OCI-LY1 (cell line): Measurements from ENCODE around the gene KCNJ14.

Experiments used
- H2AFZ ChIP-seq: fragments of 200-600 bp; sonication (generic), shearing (Covaris generic); 2 replicates; pipeline ENCODE4 v1.6.0; 2014; ENCODE audit warnings: antibody characterized with exemption, mild to moderate bottlenecking, low read length
- H3F3A ChIP-seq: fragments of 200-600 bp; sonication (generic), shearing (Covaris generic); 2 replicates; pipeline ENCODE4 v1.6.0; 2014; ENCODE audit warnings: mild to moderate bottlenecking, antibody characterized with exemption, low read length, moderate library complexity; ENCODE audit not compliant: insufficient read depth
- H3K27ac ChIP-seq: fragments of 200-600 bp; sonication (generic); 2 replicates; pipeline ENCODE4 v1.5.1; 2014; ENCODE audit warnings: low read length, mixed run types, mild to moderate bottlenecking, low read depth; ENCODE audit not compliant: poor library complexity, severe bottlenecking
- H3K27me3 ChIP-seq: fragments of 200-600 bp; sonication (generic); 2 replicates; pipeline ENCODE4 v1.6.0; 2014; ENCODE audit warnings: antibody characterized with exemption, mild to moderate bottlenecking, low read length, moderate library complexity; ENCODE audit not compliant: insufficient read depth
- H3K36me3 ChIP-seq: fragments of 200-600 bp; sonication (generic); 2 replicates; pipeline ENCODE4 v1.6.1; 2014; ENCODE audit warnings: mild to moderate bottlenecking, antibody characterized with exemption, low read length, moderate library complexity, mixed read lengths; ENCODE audit not compliant: insufficient read depth
- H3K4me1 ChIP-seq: fragments of 200-600 bp; sonication (generic); 2 replicates; pipeline ENCODE4 v1.5.1; 2014; ENCODE audit warnings: mild to moderate bottlenecking, low read length, moderate library complexity; ENCODE audit not compliant: insufficient read depth, severe bottlenecking
- H3K4me2 ChIP-seq: fragments of 200-600 bp; sonication (generic), shearing (Covaris generic); 2 replicates; pipeline ENCODE4 v1.6.1; 2014; ENCODE audit warnings: low read length
- H3K4me3 ChIP-seq: fragments of 200-600 bp; sonication (generic); 2 replicates; pipeline ENCODE4 v1.5.1; 2014; ENCODE audit warnings: low read length, low read depth, mild to moderate bottlenecking, mixed read lengths; ENCODE audit not compliant: poor library complexity, severe bottlenecking
- H3K79me2 ChIP-seq: fragments of 200-600 bp; shearing (Covaris generic); 2 replicates; pipeline ENCODE4 v1.6.1; 2016; ENCODE audit warnings: mixed run types, low read length, mixed read lengths; ENCODE audit not compliant: insufficient read depth
- H3K9ac ChIP-seq: fragments of 200-600 bp; sonication (generic), shearing (Covaris generic); 2 replicates; pipeline ENCODE4 v1.6.1; 2014; ENCODE audit warnings: mild to moderate bottlenecking, low read length, mixed read lengths
- H3K9me2 ChIP-seq: fragments of 200-600 bp; sonication (generic), shearing (Covaris generic); 2 replicates; pipeline ENCODE4 v1.6.1; 2014; ENCODE audit warnings: low read depth, mild to moderate bottlenecking, low read length, mixed read lengths
- H3K9me3 ChIP-seq: fragments of 200-600 bp; shearing (Covaris generic); 2 replicates; pipeline ENCODE4 v1.6.1; 2014; ENCODE audit warnings: low read length, mixed read lengths
- H4K20me1 ChIP-seq: fragments of 200-600 bp; sonication (generic), shearing (Covaris generic); 2 replicates; pipeline ENCODE4 v1.6.0; 2016; ENCODE audit warnings: mild to moderate bottlenecking, low read length; ENCODE audit not compliant: insufficient read depth
- CTCF ChIP-seq: fragments of 200-600 bp; sonication (generic), shearing (Covaris generic); IDR thresholded peaks from 2 replicates; pipeline ENCODE4 v1.5.1; 2017; ENCODE audit warnings: mild to moderate bottlenecking, antibody characterized with exemption, low read length, moderate library complexity, mixed read lengths
- EZH2 ChIP-seq: fragments of 200-600 bp; sonication (generic), shearing (Covaris generic); IDR thresholded peaks from 2 replicates; pipeline ENCODE4 v1.8.0; 2017; ENCODE audit warnings: borderline replicate concordance, mixed run types, mild to moderate bottlenecking, antibody characterized with exemption, low read length, moderate library complexity, mixed read lengths

KCNJ14 gene

GRCh38 chr19:48473161-48473966 lies 18.0 kb downstream of the KCNJ14 start:
- no peaks in the 10 kb centered on the region for H3K9me3 ChIP-seq
- H4K20me1 ChIP-seq = no peaks in the 10 kb centered on the region
- no peaks in the 10 kb centered on the region for H3K27me3 ChIP-seq
- peaks cover 59% of the 10 kb centered on the region for H3K36me3 ChIP-seq
- H3K4me3 ChIP-seq = no peak overlapping the region
- no peaks in the 10 kb centered on the region for H3K79me2 ChIP-seq
- H3F3A ChIP-seq = no peaks in the 10 kb centered on the region
- no peak overlapping the region for H3K9ac ChIP-seq
- no peak for TF ChIP-seq CTCF
- H3K4me2 ChIP-seq = no peak overlapping the region
- no peak overlapping the region for H3K27ac ChIP-seq
- H3K9me2 ChIP-seq = no peaks in the 10 kb centered on the region
- peaks cover 9% of the 10 kb centered on the region for H3K4me1 ChIP-seq
- no peak overlapping the region for H2AFZ ChIP-seq

DNA sequence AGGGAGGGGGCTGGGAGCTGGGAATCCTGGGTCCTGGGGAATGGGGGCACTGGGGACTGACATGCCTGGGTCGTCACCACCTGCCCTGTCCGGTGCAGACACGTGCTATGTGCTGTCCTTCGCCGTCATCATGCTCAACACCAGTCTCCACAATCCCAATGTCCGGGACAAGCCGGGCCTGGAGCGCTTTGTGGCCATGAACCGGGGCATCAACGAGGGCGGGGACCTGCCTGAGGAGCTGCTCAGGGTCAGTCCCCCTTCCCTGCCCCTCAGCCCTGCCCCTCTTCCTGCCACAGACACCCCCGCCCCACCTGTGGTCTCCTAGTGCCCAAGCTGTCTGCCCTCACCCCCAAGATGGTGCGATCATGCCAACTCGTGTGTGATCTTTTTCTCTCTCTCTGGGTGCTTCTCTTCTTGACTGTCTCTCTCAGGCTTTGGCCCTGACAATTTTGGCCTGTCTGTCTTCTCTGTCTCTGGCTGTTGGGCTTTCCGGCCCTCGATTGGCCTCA lies 18.8 kb downstream of the KCNJ14 start:
- peaks cover 64% of the 10 kb centered on the region for H3K36me3 ChIP-seq
- H3K27me3 ChIP-seq = no peaks in the 10 kb centered on the region
- no peaks in the 10 kb centered on the region for H3K9me3 ChIP-seq
- no peaks in the 10 kb centered on the region for H3K9me2 ChIP-seq
- H3K9ac ChIP-seq = no peak overlapping the region
- H3K4me3 ChIP-seq = no peak overlapping the region
- H3K4me1 ChIP-seq = peaks cover 7% of the 10 kb centered on the region
- TF ChIP-seq CTCF = no peak
- no peak for TF ChIP-seq EZH2
- H3K79me2 ChIP-seq = no peaks in the 10 kb centered on the region
- H4K20me1 ChIP-seq = no peaks in the 10 kb centered on the region
- H3K4me2 ChIP-seq = no peak overlapping the region
- no peak overlapping the region for H3K27ac ChIP-seq
- H2AFZ ChIP-seq = no peak overlapping the region
- no peaks in the 10 kb centered on the region for H3F3A ChIP-seq

GRCh38 chr19:48475369-48476068 lies 20.1 kb downstream of the KCNJ14 start:
- H3F3A ChIP-seq = no peaks in the 10 kb centered on the region
- no peaks in the 10 kb centered on the region for H4K20me1 ChIP-seq
- H3K27ac ChIP-seq = no peak overlapping the region
- H3K4me2 ChIP-seq = no peak overlapping the region
- H3K9me3 ChIP-seq = no peaks in the 10 kb centered on the region
- no peak overlapping the region for H2AFZ ChIP-seq
- H3K36me3 ChIP-seq = peaks cover 63% of the 10 kb centered on the region
- no peak overlapping the region for H3K9ac ChIP-seq
- no peaks in the 10 kb centered on the region for H3K4me1 ChIP-seq
- no peaks in the 10 kb centered on the region for H3K9me2 ChIP-seq
- H3K4me3 ChIP-seq = no peak overlapping the region
- no peaks in the 10 kb centered on the region for H3K79me2 ChIP-seq
- no peaks in the 10 kb centered on the region for H3K27me3 ChIP-seq
- TF ChIP-seq CTCF (no peak), EZH2 (no peak)
